GM12878 (cell line): ENCODE results near the gene USP36.

ENCODE experiments used
- E2F4 ChIP-seq: IDR thresholded peaks from 2 replicates; pipeline ENCODE4 v1.6.1; 2012; ENCODE audit warnings: low read depth, low read length, improper control_type of control experiment
- KDM1A ChIP-seq: fragments of 200-600 bp; sonication (generic); IDR thresholded peaks from 2 replicates; pipeline ENCODE4 v1.6.1; 2016; ENCODE audit warnings: borderline replicate concordance
- MAX ChIP-seq: IDR thresholded peaks from 2 replicates; pipeline ENCODE4 v1.6.1; 2012; ENCODE audit warnings: low read depth, low read length, improper control_type of control experiment
- MTA3 ChIP-seq: IDR thresholded peaks from 2 replicates; pipeline ENCODE4 v1.6.1; 2012; ENCODE audit warnings: low read length, inconsistent platforms, borderline replicate concordance
- NFYB ChIP-seq: IDR thresholded peaks from 2 replicates; pipeline ENCODE4 v1.6.1; 2011; ENCODE audit warnings: low read depth, mild to moderate bottlenecking, low read length, improper control_type of control experiment, moderate library complexity; ENCODE audit not compliant: insufficient read depth
- NR2C2 ChIP-seq: IDR thresholded peaks from 2 replicates; pipeline ENCODE4 v1.6.1; 2011; ENCODE audit warnings: borderline replicate concordance, low read depth; ENCODE audit not compliant: control insufficient read depth, insufficient read length
- RCOR1 ChIP-seq: conservative IDR thresholded peaks from 2 replicates; pipeline ENCODE4 v1.6.1; 2012; ENCODE audit warnings: low read depth, low read length, improper control_type of control experiment
- SREBF2 ChIP-seq: IDR thresholded peaks from 2 replicates; pipeline ENCODE4 v1.6.1; 2012; ENCODE audit warnings: mild to moderate bottlenecking, low read length
- SUPT20H ChIP-seq: IDR thresholded peaks from 2 replicates; pipeline ENCODE4 v1.6.1; 2011; ENCODE audit warnings: low read depth, mild to moderate bottlenecking, low read length, moderate library complexity, borderline replicate concordance; ENCODE audit not compliant: control insufficient read depth
- TF ChIP-seq, protein P1 (sequence below), 3 experiments: IDR thresholded peaks in 2 of 3; conservative IDR thresholded peaks in 1 of 3; 2 replicates each; pipeline ENCODE4 v1.5.1; 2011; ENCODE audit warnings: low read depth in 3 of 3, low read length in 3 of 3, mild to moderate bottlenecking in 3 of 3, control low read depth in 2 of 3, moderate library complexity in 2 of 3, inconsistent platforms in 1 of 3, mixed read lengths in 1 of 3; ENCODE audit not compliant: control insufficient read depth in 2 of 3, insufficient read depth in 1 of 3; ENCODE audit errors: extremely low read depth in 1 of 3
- TF ChIP-seq, protein P2 (sequence below): IDR thresholded peaks from 2 replicates; pipeline ENCODE4 v1.6.1; 2011; ENCODE audit warnings: low read depth, low read length, improper control_type of control experiment, borderline replicate concordance

DNA sequence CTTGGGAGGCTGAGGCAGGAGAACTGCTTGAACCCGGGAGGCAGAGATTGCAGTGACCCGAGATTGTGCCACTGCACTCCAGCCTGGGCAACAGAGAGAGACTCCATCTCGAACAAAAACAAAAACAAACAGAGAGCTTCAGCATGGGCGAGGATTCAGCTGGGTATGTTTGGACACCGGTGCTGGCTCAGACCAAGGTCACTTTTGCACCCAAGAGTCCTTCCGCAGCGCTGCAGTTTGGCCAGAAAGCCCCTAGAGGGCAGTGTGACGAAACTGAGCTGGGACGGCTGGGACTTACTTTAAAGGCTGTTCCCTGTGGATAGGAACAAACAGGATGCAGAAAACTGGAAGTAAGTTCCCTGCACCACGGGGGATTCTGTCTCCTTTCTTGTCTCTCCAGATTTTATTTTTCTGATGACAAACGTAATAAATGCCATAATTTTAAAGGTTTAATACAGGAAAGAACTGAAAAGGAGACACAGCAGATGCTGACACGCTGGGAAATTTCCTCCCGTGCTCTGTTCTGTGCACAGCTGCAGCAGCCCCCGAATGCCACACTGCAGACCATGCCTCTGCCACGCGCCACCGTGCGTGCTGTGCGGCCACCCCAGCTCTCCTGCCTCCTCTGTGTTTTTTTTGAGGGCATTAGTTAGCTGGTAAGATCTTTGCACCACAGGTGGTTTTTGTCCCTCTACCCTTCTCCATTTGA is 25.2 kb upstream of the USP36 start:
- TF ChIP-seq KDM1A, result no peak
- TF ChIP-seq NR2C2, result no peak
- TF ChIP-seq, protein P1, sequence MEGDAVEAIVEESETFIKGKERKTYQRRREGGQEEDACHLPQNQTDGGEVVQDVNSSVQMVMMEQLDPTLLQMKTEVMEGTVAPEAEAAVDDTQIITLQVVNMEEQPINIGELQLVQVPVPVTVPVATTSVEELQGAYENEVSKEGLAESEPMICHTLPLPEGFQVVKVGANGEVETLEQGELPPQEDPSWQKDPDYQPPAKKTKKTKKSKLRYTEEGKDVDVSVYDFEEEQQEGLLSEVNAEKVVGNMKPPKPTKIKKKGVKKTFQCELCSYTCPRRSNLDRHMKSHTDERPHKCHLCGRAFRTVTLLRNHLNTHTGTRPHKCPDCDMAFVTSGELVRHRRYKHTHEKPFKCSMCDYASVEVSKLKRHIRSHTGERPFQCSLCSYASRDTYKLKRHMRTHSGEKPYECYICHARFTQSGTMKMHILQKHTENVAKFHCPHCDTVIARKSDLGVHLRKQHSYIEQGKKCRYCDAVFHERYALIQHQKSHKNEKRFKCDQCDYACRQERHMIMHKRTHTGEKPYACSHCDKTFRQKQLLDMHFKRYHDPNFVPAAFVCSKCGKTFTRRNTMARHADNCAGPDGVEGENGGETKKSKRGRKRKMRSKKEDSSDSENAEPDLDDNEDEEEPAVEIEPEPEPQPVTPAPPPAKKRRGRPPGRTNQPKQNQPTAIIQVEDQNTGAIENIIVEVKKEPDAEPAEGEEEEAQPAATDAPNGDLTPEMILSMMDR (IDR thresholded peaks at IDR 0.05 in 2 of 3, conservative IDR thresholded peaks at IDR 0.05 in 1 of 3; ENCODE audit: control insufficient read depth in 2 of 3, extremely low read depth in 1 of 3, insufficient read depth in 1 of 3, low read depth in 3 of 3, low read length in 3 of 3), result peak; percentile 87 to 92 (median 92); a peak in 5 of 6 replicates
- no peak for TF ChIP-seq NFYB
- no peak for TF ChIP-seq E2F4
- TF ChIP-seq MTA3, result no peak
- no peak for TF ChIP-seq SREBF2
- no peak for TF ChIP-seq SUPT20H
- TF ChIP-seq MAX, result no peak
- TF ChIP-seq, protein P2, sequence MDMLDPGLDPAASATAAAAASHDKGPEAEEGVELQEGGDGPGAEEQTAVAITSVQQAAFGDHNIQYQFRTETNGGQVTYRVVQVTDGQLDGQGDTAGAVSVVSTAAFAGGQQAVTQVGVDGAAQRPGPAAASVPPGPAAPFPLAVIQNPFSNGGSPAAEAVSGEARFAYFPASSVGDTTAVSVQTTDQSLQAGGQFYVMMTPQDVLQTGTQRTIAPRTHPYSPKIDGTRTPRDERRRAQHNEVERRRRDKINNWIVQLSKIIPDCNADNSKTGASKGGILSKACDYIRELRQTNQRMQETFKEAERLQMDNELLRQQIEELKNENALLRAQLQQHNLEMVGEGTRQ, result no peak
- TF ChIP-seq RCOR1, result no peak
